H1 (cell line): ENCODE measurements around the gene ASPG. TPM values are rescaled to one million over a fixed set of nuclear protein-coding genes. Genes with fewer than 3 reads are reported as not detected.

Source experiments
- CTCF ChIA-PET: fragments of 300-600 bp; sonication (Branson Sonifier 250); formaldehyde crosslinking; loops from one replicate; lab custom pipeline; 2021; ENCODE audit not compliant: partially characterized antibody; lab: Charles Lee
- POLR2A ChIA-PET: fragments of 300-600 bp; sonication (Branson Sonifier 250); formaldehyde crosslinking; loops from one replicate; lab custom pipeline; 2021; ENCODE audit warnings: inconsistent platforms; ENCODE audit not compliant: partially characterized antibody; lab: Charles Lee
- DNase-seq, 2 experiments: peaks; one replicate each; pipeline versions ENCODE4 v3.0.0 to v3.0.0-alpha.2; 2010 to 2022; ENCODE audit warnings: low spot score in 2 of 2, low read depth in 1 of 2, mixed read lengths in 1 of 2
- FAIRE-seq: peaks from 2 replicates; lab custom pipeline; 2011; peaks lifted over from hg19 to GRCh38; lab: Jason Lieb, UNC
- H2AFZ ChIP-seq: 2 replicates; pipeline ENCODE4 v1.8.1; 2012; ENCODE audit warnings: low read length, inconsistent platforms
- H2AK5ac ChIP-seq: 2 replicates; pipeline ENCODE4 v1.6.1; 2013; ENCODE audit warnings: low read depth, low read length
- H2BK120ac ChIP-seq: replicated peaks from 2 replicates; pipeline ENCODE3; 2013; ENCODE audit warnings: low read depth, low read length, inconsistent platforms
- H2BK12ac ChIP-seq: 2 replicates; pipeline ENCODE4 v1.6.1; 2013; ENCODE audit warnings: low read depth, low read length
- H2BK15ac ChIP-seq: 2 replicates; pipeline ENCODE4 v1.6.1; 2013; ENCODE audit warnings: low read length
- H2BK20ac ChIP-seq: 2 replicates; pipeline ENCODE4 v1.6.1; 2013; ENCODE audit warnings: low read length
- H2BK5ac ChIP-seq: 2 replicates; pipeline ENCODE4 v1.6.1; 2013; ENCODE audit warnings: low read depth, low read length
- H3K14ac ChIP-seq: 2 replicates; pipeline ENCODE4 v1.6.1; 2013; ENCODE audit warnings: inconsistent platforms; ENCODE audit not compliant: insufficient read length
- H3K18ac ChIP-seq: 2 replicates; pipeline ENCODE4 v1.6.1; 2013; ENCODE audit warnings: low read length; ENCODE audit errors: extremely low read depth
- H3K23ac ChIP-seq: 2 replicates; pipeline ENCODE4 v1.6.1; 2013; ENCODE audit warnings: inconsistent platforms; ENCODE audit not compliant: insufficient read length
- H3K23me2 ChIP-seq: 2 replicates; pipeline ENCODE4 v1.6.1; 2013; ENCODE audit warnings: low read depth, low read length
- H3K27ac ChIP-seq: 2 replicates; pipeline ENCODE4 v1.6.1; 2011; ENCODE audit warnings: low read depth, low read length, inconsistent platforms
- H3K27me3 ChIP-seq, 4 experiments: replicated peaks in 1 of 4; 1 replicate in 1 of 4; 2 replicates in 3 of 4; pipeline versions ENCODE4 v1.6.1 to v1.8.1; 2011 to 2013; ENCODE audit warnings: low read length in 3 of 4, mild to moderate bottlenecking in 3 of 4, inconsistent platforms in 2 of 4, mixed read lengths in 2 of 4, moderate library complexity in 1 of 4; ENCODE audit not compliant: control insufficient read depth in 3 of 4, insufficient read depth in 3 of 4; ENCODE audit errors: extremely low read depth in 1 of 4
- H3K36me3 ChIP-seq, 4 experiments: 2 replicates each; pipeline versions ENCODE4 v1.6.1 to v1.8.1; 2011 to 2013; ENCODE audit warnings: mild to moderate bottlenecking in 4 of 4, low read length in 3 of 4, moderate library complexity in 2 of 4, control low read depth in 1 of 4, inconsistent platforms in 1 of 4; ENCODE audit not compliant: insufficient read depth in 4 of 4, control insufficient read depth in 2 of 4
- H3K4ac ChIP-seq: replicated peaks from 2 replicates; pipeline ENCODE3; 2013; ENCODE audit warnings: low read length, low read depth, mixed read lengths, inconsistent platforms; ENCODE audit not compliant: insufficient read length
- H3K4me1 ChIP-seq, 4 experiments: replicated peaks in 1 of 4; 1 replicate in 1 of 4; 2 replicates in 3 of 4; pipeline versions ENCODE4 v1.6.1 to v1.8.1; 2011 to 2013; ENCODE audit warnings: low read length in 3 of 4, inconsistent platforms in 2 of 4, mixed read lengths in 1 of 4; ENCODE audit not compliant: insufficient read depth in 4 of 4, control insufficient read depth in 3 of 4
- H3K4me2 ChIP-seq, 2 experiments: 2 replicates each; pipeline versions ENCODE4 v1.6.1 to v1.8.1; 2011 to 2013; ENCODE audit warnings: low read depth in 2 of 2, low read length in 2 of 2, control low read depth in 1 of 2, inconsistent platforms in 1 of 2, mild to moderate bottlenecking in 1 of 2; ENCODE audit not compliant: insufficient read depth in 1 of 2
- H3K4me3 ChIP-seq, 4 experiments: fragments of 200-600, 300-600 bp in 1 of 4; sonication (generic), shearing (Covaris generic), sonication (Bioruptor Twin) in 1 of 4; 2 replicates each; pipeline versions ENCODE4 v1.5.1 to v1.8.1; 2011 to 2016; ENCODE audit warnings: low read length in 4 of 4, low read depth in 3 of 4, control low read depth in 2 of 4, inconsistent platforms in 2 of 4, mild to moderate bottlenecking in 2 of 4, mixed read lengths in 1 of 4, moderate library complexity in 1 of 4; ENCODE audit not compliant: insufficient read depth in 2 of 4; ENCODE audit errors: extremely low read depth in 1 of 4
- H3K56ac ChIP-seq: replicated peaks from 2 replicates; pipeline ENCODE3; 2013; ENCODE audit warnings: low read depth, mild to moderate bottlenecking, mixed read lengths, low read length, inconsistent platforms; ENCODE audit not compliant: insufficient read length
- H3K79me1 ChIP-seq: 2 replicates; pipeline ENCODE4 v1.6.1; 2013; ENCODE audit warnings: low read depth, low read length, control low read depth
- H3K79me2 ChIP-seq, 2 experiments: 2 replicates each; pipeline versions ENCODE4 v1.6.1 to v1.8.1; 2012 to 2013; ENCODE audit warnings: low read length in 2 of 2, mild to moderate bottlenecking in 2 of 2, inconsistent platforms in 1 of 2; ENCODE audit not compliant: insufficient read depth in 2 of 2, control insufficient read depth in 1 of 2
- H3K9ac ChIP-seq, 4 experiments: replicated peaks in 1 of 4; 1 replicate in 1 of 4; 2 replicates in 3 of 4; pipeline versions ENCODE4 v1.6.1 to v1.8.1; 2011 to 2013; ENCODE audit warnings: low read depth in 3 of 4, low read length in 3 of 4, control low read depth in 2 of 4, mild to moderate bottlenecking in 2 of 4, moderate library complexity in 2 of 4, inconsistent platforms in 1 of 4; ENCODE audit errors: extremely low read depth in 1 of 4
- H3K9me3 ChIP-seq, 2 experiments: 2 replicates each; pipeline versions ENCODE4 v1.6.1 to v1.8.1; 2012 to 2013; ENCODE audit warnings: mild to moderate bottlenecking in 2 of 2, moderate library complexity in 2 of 2, control low read depth in 1 of 2, inconsistent platforms in 1 of 2, low read depth in 1 of 2, low read length in 1 of 2, mixed read lengths in 1 of 2; ENCODE audit not compliant: insufficient read depth in 2 of 2
- H4K20me1 ChIP-seq, 2 experiments: replicated peaks in 1 of 2; 2 replicates each; pipeline versions ENCODE3 to v1.8.1; 2011 to 2013; ENCODE audit warnings: inconsistent platforms in 2 of 2, low read length in 2 of 2, mild to moderate bottlenecking in 1 of 2; ENCODE audit not compliant: insufficient read depth in 2 of 2, control insufficient read depth in 1 of 2
- H4K5ac ChIP-seq: 2 replicates; pipeline ENCODE4 v1.6.1; 2013; ENCODE audit warnings: low read length, low read depth, mixed read lengths, inconsistent platforms; ENCODE audit not compliant: insufficient read length
- H4K8ac ChIP-seq: 2 replicates; pipeline ENCODE4 v1.8.0; 2013; ENCODE audit warnings: mild to moderate bottlenecking, moderate library complexity, low read length, inconsistent platforms; ENCODE audit not compliant: insufficient read depth; ENCODE audit errors: extremely low read depth
- H4K91ac ChIP-seq: replicated peaks from 2 replicates; pipeline ENCODE3; 2013; ENCODE audit warnings: low read length, mixed read lengths, inconsistent platforms; ENCODE audit not compliant: insufficient read length
- CBX5 ChIP-seq: fragments of 300-800, 300-1000 bp; sonication (generic); IDR thresholded peaks from 2 replicates; pipeline ENCODE4 v1.7.1; 2016; ENCODE audit warnings: antibody characterized with exemption, low read length, low read depth
- TAF1 ChIP-seq: IDR thresholded peaks from 2 replicates; pipeline ENCODE4 v1.6.1; 2011; ENCODE audit warnings: mild to moderate bottlenecking, low read depth, low read length
- WGBS, 2 experiments: shearing (Covaris generic) in 1 of 2; methylation state at CpG; one replicate each; pipeline versions ENCODE4 v1.1.6 to v1.1.7; 2013 to 2015; ENCODE audit warnings: low lambda C conversion rate in 2 of 2, mixed read lengths in 2 of 2, inconsistent platforms in 1 of 2, low coverage in 1 of 2, missing lambda C conversion rate in 1 of 2; ENCODE audit not compliant: insufficient replicate concordance in 2 of 2, insufficient coverage in 1 of 2, insufficient read length in 1 of 2; ENCODE audit errors: extremely low coverage in 1 of 2, missing lambda C conversion rate in 1 of 2; 5-methylcytosine and 5-hydroxymethylcytosine counted together
- polyA plus RNA-seq, 7 experiments: library from polyadenylated mRNA; depleted of rRNA in 3 of 7; stranded (reverse) in 5 of 7; unstranded in 2 of 7; fragments of >200 nt in 5 of 7; fragments of 200-250 nt in 2 of 7; gene quantifications; 1 replicate in 5 of 7; 2 replicates in 1 of 7; 4 replicates in 1 of 7; pipeline versions ENCODE4 v1.2.1 to v1.2.3, GENCODE V29; 2011 to 2013; ENCODE audit warnings: missing spikeins in 2 of 7, mixed read lengths in 2 of 7
- total RNA-seq: library from RNA; stranded (reverse); fragmentation: NEBNext Ultra II Directional; extraction: Animal tissue kit (Norgen Biotek cat#: 25700); gene quantifications from 2 replicates; pipeline ENCODE4 v1.2.1, GENCODE V29; 2021

The ASPG gene
- total and polyA plus RNA-seq, 2 of the 8 experiments (the other 6 are each of a cell fraction or from before 2014, with no cell fraction given) = 0.34 to 0.59 TPM

DNA sequence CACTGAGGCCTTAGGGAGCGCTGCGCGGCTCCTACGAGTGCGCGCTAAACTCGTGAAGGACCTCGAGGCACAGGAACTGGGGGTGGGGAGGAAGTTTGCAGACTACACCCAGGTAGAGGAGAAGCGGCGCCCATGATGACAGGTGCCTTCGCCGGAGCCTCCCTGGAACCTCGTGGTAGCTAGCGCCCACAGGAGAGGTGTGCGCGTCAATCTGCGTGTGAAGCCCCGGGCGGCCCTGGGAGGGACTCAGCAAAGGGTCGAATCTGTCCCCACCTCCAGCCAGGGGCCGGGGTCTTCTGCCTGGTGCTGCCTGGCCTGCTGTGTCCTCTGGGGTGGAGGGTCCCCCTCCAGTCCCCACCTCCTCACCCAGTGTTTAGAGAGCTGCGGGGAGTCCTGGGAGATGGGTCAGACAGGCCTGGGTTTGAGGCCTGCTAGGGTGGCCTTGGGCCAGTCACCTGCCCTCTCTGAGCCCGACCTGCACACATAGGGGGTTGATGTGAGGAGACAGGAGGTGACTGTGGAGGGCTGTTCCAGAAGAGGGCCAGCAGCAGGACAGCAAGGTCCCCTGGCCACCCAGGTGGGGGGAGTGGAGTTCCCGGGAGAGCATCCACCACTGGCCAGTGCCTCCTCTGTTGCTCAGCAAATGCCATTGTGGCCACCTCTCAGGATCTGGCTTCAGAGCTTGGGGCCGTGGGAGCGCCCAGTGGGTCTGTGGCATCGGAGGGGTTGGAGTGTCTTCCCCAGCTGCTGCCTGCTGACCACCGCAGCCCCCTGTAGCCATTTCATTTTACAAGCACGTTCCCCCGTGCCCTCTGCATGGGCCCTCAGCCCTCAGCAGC lies 32.7 kb downstream of the ASPG start:
- H3K56ac ChIP-seq = no peak overlapping the region
- H2BK20ac ChIP-seq = no peak overlapping the region
- FAIRE-seq (no peak), DNase-seq (peak in 1 of 2 experiments; percentile 53)
- no peak overlapping the region for H3K18ac ChIP-seq
- peaks cover 17 to 39% (median 29%) of the 10 kb centered on the region in 4 experiments for H3K27me3 ChIP-seq
- no peaks in the 10 kb centered on the region; a peak in 1 of 8 replicates for H3K36me3 ChIP-seq
- TF ChIP-seq TAF1 = no peak
- no peak for TF ChIP-seq CBX5
- H3K4ac ChIP-seq = no peak overlapping the region
- H4K91ac ChIP-seq = no peak overlapping the region
- H2BK5ac ChIP-seq = no peak overlapping the region
- no peak overlapping the region for H3K9ac ChIP-seq
- POLR2A ChIA-PET = no interaction called here
- peaks cover 0 to 3% of the 10 kb centered on the region in 2 experiments for H4K20me1 ChIP-seq
- no peaks in the 10 kb centered on the region for H3K79me2 ChIP-seq
- peaks cover 0 to 11% (median 3%) of the 10 kb centered on the region in 4 experiments; a peak in 6 of 7 replicates for H3K4me1 ChIP-seq
- H2BK15ac ChIP-seq = no peak overlapping the region
- no peak overlapping the region for H2AK5ac ChIP-seq
- no peak overlapping the region for H3K27ac ChIP-seq
- H3K14ac ChIP-seq = no peak overlapping the region
- H3K4me2 ChIP-seq = peak overlapping the region; percentile 52 to 81
- H3K23me2 ChIP-seq = peaks cover 12% of the 10 kb centered on the region; the same call in 1 of the 2 replicates
- H3K79me1 ChIP-seq = no peaks in the 10 kb centered on the region
- no peak overlapping the region for H2BK12ac ChIP-seq
- no peak overlapping the region for H4K5ac ChIP-seq
- no peaks in the 10 kb centered on the region for H3K9me3 ChIP-seq
- no peak overlapping the region for H2AFZ ChIP-seq
- no peak overlapping the region for H2BK120ac ChIP-seq
- no peak overlapping the region for H3K23ac ChIP-seq
- peak overlapping the region in 1 of 4 experiments; percentile 62; a peak in 2 of 8 replicates for H3K4me3 ChIP-seq
- CTCF ChIA-PET = interaction anchor here (1.1 to 3.8 kb wide), 5 partner anchors 16 to 112 kb away, joined by 3 to 18 read pairs (median 4); no protein-coding TSS in a partner anchor
- peak overlapping the region; percentile 2; the same call in 1 of the 2 replicates for H4K8ac ChIP-seq
- 86% methylated on average over 27 of the region's 30 CpGs; no CpG with 5 or more reads in 1 of the 2 experiments for WGBS, 2 experiments
